Peyer's patch (tissue), 4 donors: ENCODE measurements around the gene UNCX.

Experiments
- POLR2A ChIP-seq, 2 donors: fragments of 450-650 bp; IDR thresholded peaks; one replicate each; pipeline ENCODE4 v1.5.1; 2017; ENCODE audit warnings: antibody characterized with exemption in 2 of 2, mild to moderate bottlenecking in 2 of 2, moderate library complexity in 2 of 2
- TF ChIP-seq, protein P1 (sequence below), 6 experiments: fragments of 450-650 bp in 4 of 6; fragments of 200-600 bp in 2 of 6; sonication (generic) in 1 of 6; IDR thresholded peaks; one replicate each; pipeline ENCODE4 v1.5.1; 2017 to 2019; ENCODE audit warnings: antibody characterized with exemption in 6 of 6, mild to moderate bottlenecking in 3 of 6, moderate library complexity in 1 of 6

DNA sequence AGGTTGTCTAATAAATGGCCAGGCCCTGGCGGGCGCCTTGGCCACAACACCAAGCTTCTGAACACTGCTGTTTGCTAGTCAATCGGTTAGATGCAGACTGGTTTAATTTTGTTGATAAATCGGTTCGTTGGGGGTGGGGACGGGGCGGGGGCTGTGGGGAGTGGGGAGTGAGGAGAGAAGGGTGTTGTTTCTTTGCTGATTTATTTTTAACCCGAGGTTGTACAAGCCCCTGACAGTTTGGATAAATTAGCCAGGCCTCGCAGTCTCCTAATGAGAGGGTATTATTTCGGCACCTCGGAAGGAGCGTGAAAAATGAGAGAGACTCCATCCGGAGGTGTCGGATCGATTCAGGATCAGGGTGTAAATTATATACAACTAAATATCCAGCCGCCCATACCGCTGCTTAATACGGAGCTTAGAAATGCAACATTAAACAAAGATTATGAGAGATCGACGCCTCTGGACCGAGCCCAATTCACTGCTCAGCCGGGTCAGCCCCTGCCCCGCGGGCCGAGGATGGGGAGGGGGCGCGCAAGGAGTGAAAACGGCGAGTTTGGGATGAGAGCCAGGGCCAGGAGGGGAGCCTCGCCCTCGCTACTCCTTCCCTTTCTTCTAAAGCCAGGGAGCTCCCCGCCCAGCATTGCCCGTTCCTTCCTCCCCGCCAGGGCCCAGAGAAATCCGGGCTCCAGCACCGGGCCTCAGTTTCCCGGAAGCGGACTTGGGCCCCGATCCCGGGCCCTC lies 8.0 kb downstream of the UNCX start:
- TF ChIP-seq POLR2A (IDR thresholded peaks at IDR 0.05), result no peak
- TF ChIP-seq, protein P1, sequence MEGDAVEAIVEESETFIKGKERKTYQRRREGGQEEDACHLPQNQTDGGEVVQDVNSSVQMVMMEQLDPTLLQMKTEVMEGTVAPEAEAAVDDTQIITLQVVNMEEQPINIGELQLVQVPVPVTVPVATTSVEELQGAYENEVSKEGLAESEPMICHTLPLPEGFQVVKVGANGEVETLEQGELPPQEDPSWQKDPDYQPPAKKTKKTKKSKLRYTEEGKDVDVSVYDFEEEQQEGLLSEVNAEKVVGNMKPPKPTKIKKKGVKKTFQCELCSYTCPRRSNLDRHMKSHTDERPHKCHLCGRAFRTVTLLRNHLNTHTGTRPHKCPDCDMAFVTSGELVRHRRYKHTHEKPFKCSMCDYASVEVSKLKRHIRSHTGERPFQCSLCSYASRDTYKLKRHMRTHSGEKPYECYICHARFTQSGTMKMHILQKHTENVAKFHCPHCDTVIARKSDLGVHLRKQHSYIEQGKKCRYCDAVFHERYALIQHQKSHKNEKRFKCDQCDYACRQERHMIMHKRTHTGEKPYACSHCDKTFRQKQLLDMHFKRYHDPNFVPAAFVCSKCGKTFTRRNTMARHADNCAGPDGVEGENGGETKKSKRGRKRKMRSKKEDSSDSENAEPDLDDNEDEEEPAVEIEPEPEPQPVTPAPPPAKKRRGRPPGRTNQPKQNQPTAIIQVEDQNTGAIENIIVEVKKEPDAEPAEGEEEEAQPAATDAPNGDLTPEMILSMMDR (IDR thresholded peaks at IDR 0.05), result no peak
